ENCODE results near the gene JPT2. TPM values are rescaled to one million over a fixed set of nuclear protein-coding genes. Genes with fewer than 3 reads are reported as not detected.

JPT2 gene
- total RNA-seq, 1 experiment from 2014 or later = 200 TPM

- H3K27ac ChIP-seq (ENCODE audit: low read depth, low read length, poor library complexity, severe bottlenecking) = no peak overlapping the region
- no peak for DNase-seq (ENCODE audit: low spot score)
- BruUV-seq (replicated peaks) = TSS peak; percentile 3
- TF ChIP-seq CTCF (conservative IDR thresholded peaks at IDR 0.05; ENCODE audit: low read depth, low read length) (no peak), EZH2 (IDR thresholded peaks at IDR 0.05; ENCODE audit: borderline replicate concordance, low read depth, low read length, poor library complexity, severe bottlenecking) (no peak)
- peaks cover 82% of the 10 kb centered on the region for H3K36me3 ChIP-seq (ENCODE audit: insufficient read depth, low read length, poor library complexity, severe bottlenecking)
- POLR2A ChIA-PET (ENCODE audit: low non-redundant PET) = no interaction called here
- H3K27me3 ChIP-seq (replicated peaks; ENCODE audit: insufficient read depth, low read depth, low read length, poor library complexity) = no peaks in the 10 kb centered on the region
- intact Hi-C loops (cut with micrococcal nuclease; ENCODE audit: unreplicated experiment) = no loop called here
- no peak overlapping the region for H3K4me3 ChIP-seq (ENCODE audit: low read depth, low read length, poor library complexity, severe bottlenecking)
- H3K9me3 ChIP-seq (ENCODE audit: low read depth, low read length, poor library complexity, severe bottlenecking) = no peaks in the 10 kb centered on the region
- CTCF ChIA-PET = no interaction called here
- H3K4me1 ChIP-seq (ENCODE audit: insufficient read depth, low read length, poor library complexity, severe bottlenecking) = no peaks in the 10 kb centered on the region
Observed at GRCh38 chr16:1687427-1688316, 9.6 kb downstream of the JPT2 start.

GRCh38 chr16:1688807-1689560, 10.9 kb downstream of the JPT2 start:
- CTCF ChIA-PET = no interaction called here
- BruUV-seq (replicated peaks) = no TSS peak

GRCh38 chr16:1689853-1690252, 11.8 kb downstream of the JPT2 start:
- DNase-seq (ENCODE audit: low spot score) = no peak
- no peak overlapping the region for H3K4me3 ChIP-seq (ENCODE audit: low read depth, low read length, poor library complexity, severe bottlenecking)
- no peaks in the 10 kb centered on the region for H3K9me3 ChIP-seq (ENCODE audit: low read depth, low read length, poor library complexity, severe bottlenecking)
- TF ChIP-seq EZH2 (IDR thresholded peaks at IDR 0.05; ENCODE audit: borderline replicate concordance, low read depth, low read length, poor library complexity, severe bottlenecking) (no peak), CTCF (conservative IDR thresholded peaks at IDR 0.05; ENCODE audit: low read depth, low read length) (no peak)
- peaks cover 90% of the 10 kb centered on the region for H3K36me3 ChIP-seq (ENCODE audit: insufficient read depth, low read length, poor library complexity, severe bottlenecking)
- ChIA-PET POLR2A (ENCODE audit: low non-redundant PET) (no interaction called here), CTCF (no interaction called here)
- no peaks in the 10 kb centered on the region for H3K4me1 ChIP-seq (ENCODE audit: insufficient read depth, low read length, poor library complexity, severe bottlenecking)
- intact Hi-C loops (cut with micrococcal nuclease; ENCODE audit: unreplicated experiment) = no loop called here
- H3K27me3 ChIP-seq (replicated peaks; ENCODE audit: insufficient read depth, low read depth, low read length, poor library complexity) = no peaks in the 10 kb centered on the region
- no TSS peak for BruUV-seq (replicated peaks)
- H3K27ac ChIP-seq (ENCODE audit: low read depth, low read length, poor library complexity, severe bottlenecking) = no peak overlapping the region

More at GRCh38 chr16:1688807-1689560, 10.9 kb downstream of the JPT2 start:
- intact Hi-C loops (cut with micrococcal nuclease; ENCODE audit: unreplicated experiment) = no loop called here
- no peaks in the 10 kb centered on the region for H3K27me3 ChIP-seq (replicated peaks; ENCODE audit: insufficient read depth, low read depth, low read length, poor library complexity)
- H3K27ac ChIP-seq (ENCODE audit: low read depth, low read length, poor library complexity, severe bottlenecking) = no peak overlapping the region
- no peak overlapping the region for H3K4me3 ChIP-seq (ENCODE audit: low read depth, low read length, poor library complexity, severe bottlenecking)
- TF ChIP-seq EZH2 (IDR thresholded peaks at IDR 0.05; ENCODE audit: borderline replicate concordance, low read depth, low read length, poor library complexity, severe bottlenecking) (no peak), CTCF (conservative IDR thresholded peaks at IDR 0.05; ENCODE audit: low read depth, low read length) (no peak)
- no peaks in the 10 kb centered on the region for H3K9me3 ChIP-seq (ENCODE audit: low read depth, low read length, poor library complexity, severe bottlenecking)
- no peak for DNase-seq (ENCODE audit: low spot score)
- no peaks in the 10 kb centered on the region for H3K4me1 ChIP-seq (ENCODE audit: insufficient read depth, low read length, poor library complexity, severe bottlenecking)
- H3K36me3 ChIP-seq (ENCODE audit: insufficient read depth, low read length, poor library complexity, severe bottlenecking) = peaks cover 88% of the 10 kb centered on the region
- POLR2A ChIA-PET (ENCODE audit: low non-redundant PET) = no interaction called here

Measured in A673 (cell line).